ENCODE data around the gene GCSH.

Gene GCSH

DNA sequence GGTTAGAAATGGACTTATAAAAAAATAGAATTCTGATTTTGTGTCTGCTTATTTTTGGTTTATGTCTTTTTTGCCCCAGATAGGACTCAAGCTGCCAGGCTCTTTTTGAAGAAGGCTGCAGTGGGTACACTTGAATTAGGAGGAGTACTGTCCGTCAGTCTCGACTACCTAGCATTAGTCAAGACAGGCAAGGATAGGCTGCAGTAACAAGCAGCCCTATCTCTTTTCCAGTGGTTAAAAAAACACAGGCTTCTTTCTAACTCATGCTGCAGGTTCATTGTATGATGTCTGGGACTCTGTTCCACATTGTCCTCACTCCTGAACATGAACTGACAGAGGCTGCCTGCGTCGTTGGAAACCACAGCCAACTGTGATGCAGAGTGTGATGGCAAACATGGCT lies 27.1 kb downstream of the GCSH start:
- no peaks in the 10 kb centered on the region for H3K27me3 Mint-ChIP-seq (ENCODE audit: low read depth)
- no peaks in the 10 kb centered on the region for H3K4me1 Mint-ChIP-seq
- H3K27ac Mint-ChIP-seq, result no peak overlapping the region
- no peaks in the 10 kb centered on the region for H3K36me3 Mint-ChIP-seq (ENCODE audit: low read depth)
- H3K4me3 Mint-ChIP-seq, result no peak overlapping the region
- H3K9me3 Mint-ChIP-seq, result no peaks in the 10 kb centered on the region
- no peak for TF ChIP-seq CTCF (IDR thresholded peaks at IDR 0.05; ENCODE audit: unreplicated experiment in 3 of 3)

- Mint-ChIP-seq H3K4me3 (no peak overlapping the region), H3K9me3 (no peaks in the 10 kb centered on the region), H3K27ac (no peak overlapping the region), H3K27me3 (ENCODE audit: low read depth) (no peaks in the 10 kb centered on the region), H3K4me1 (no peaks in the 10 kb centered on the region), H3K36me3 (ENCODE audit: low read depth) (no peaks in the 10 kb centered on the region)
- TF ChIP-seq CTCF (IDR thresholded peaks at IDR 0.05; ENCODE audit: unreplicated experiment in 3 of 3), result no peak
These were observed 29.0 kb downstream of the GCSH start for GRCh38 chr16:81067166-81067565.

- TF ChIP-seq CTCF (IDR thresholded peaks at IDR 0.05; ENCODE audit: unreplicated experiment in 3 of 3), result no peak
- H3K4me3 Mint-ChIP-seq, result no peak overlapping the region
- H3K36me3 Mint-ChIP-seq (ENCODE audit: low read depth), result no peaks in the 10 kb centered on the region
- H3K27me3 Mint-ChIP-seq (ENCODE audit: low read depth), result no peaks in the 10 kb centered on the region
- H3K9me3 Mint-ChIP-seq, result no peaks in the 10 kb centered on the region
- H3K4me1 Mint-ChIP-seq, result no peaks in the 10 kb centered on the region
- H3K27ac Mint-ChIP-seq, result no peak overlapping the region
These were observed 29.5 kb downstream of the GCSH start for GRCh38 chr16:81066681-81067080.

GRCh38 chr16:81061871-81062608 lies 34.2 kb downstream of the GCSH start:
- H3K9me3 Mint-ChIP-seq, result no peaks in the 10 kb centered on the region
- no peak for TF ChIP-seq CTCF (IDR thresholded peaks at IDR 0.05; ENCODE audit: unreplicated experiment in 3 of 3)
- no peaks in the 10 kb centered on the region for H3K4me1 Mint-ChIP-seq
- no peaks in the 10 kb centered on the region for H3K27me3 Mint-ChIP-seq (ENCODE audit: low read depth)
- no peak overlapping the region for H3K27ac Mint-ChIP-seq
- no peak overlapping the region for H3K4me3 Mint-ChIP-seq
- peaks cover 4% of the 10 kb centered on the region for H3K36me3 Mint-ChIP-seq (ENCODE audit: low read depth)

GRCh38 chr16:81061307-81061640 lies 34.9 kb downstream of the GCSH start:
- H3K4me1 Mint-ChIP-seq, result no peaks in the 10 kb centered on the region
- H3K36me3 Mint-ChIP-seq (ENCODE audit: low read depth), result peaks cover 4% of the 10 kb centered on the region
- no peak overlapping the region for H3K4me3 Mint-ChIP-seq
- no peaks in the 10 kb centered on the region for H3K9me3 Mint-ChIP-seq
- no peak overlapping the region for H3K27ac Mint-ChIP-seq
- H3K27me3 Mint-ChIP-seq (ENCODE audit: low read depth), result no peaks in the 10 kb centered on the region
- TF ChIP-seq CTCF (IDR thresholded peaks at IDR 0.05; ENCODE audit: unreplicated experiment in 3 of 3), result no peak

GRCh38 chr16:81060576-81061306 lies 35.5 kb downstream of the GCSH start:
- Mint-ChIP-seq H3K36me3 (ENCODE audit: low read depth) (peaks cover 4% of the 10 kb centered on the region), H3K4me1 (no peaks in the 10 kb centered on the region), H3K27ac (no peak overlapping the region), H3K27me3 (ENCODE audit: low read depth) (no peaks in the 10 kb centered on the region), H3K4me3 (no peak overlapping the region), H3K9me3 (no peaks in the 10 kb centered on the region)
- no peak for TF ChIP-seq CTCF (IDR thresholded peaks at IDR 0.05; ENCODE audit: unreplicated experiment in 3 of 3)
